Stomach (tissue), 4 donors: ENCODE results near the gene CTBP1.

Experiments
- POLR2A ChIP-seq, 4 donors: fragments of 450-650 bp; IDR thresholded peaks; one replicate each; pipeline ENCODE4 v1.6.1; 2016; ENCODE audit warnings: antibody characterized with exemption in 4 of 4, control low read depth in 2 of 4, mild to moderate bottlenecking in 1 of 4, moderate library complexity in 1 of 4
- POLR2AphosphoS5 ChIP-seq, 3 donors: sonication (generic); formaldehyde crosslinking; IDR thresholded peaks; one replicate each; pipeline ENCODE4 v1.6.1; 2016; ENCODE audit warnings: antibody characterized with exemption in 3 of 3
- TF ChIP-seq, protein P1 (sequence below), 7 experiments: fragments of 450-650 bp in 4 of 7; fragments of 200-600 bp in 3 of 7; sonication (generic) in 3 of 7; IDR thresholded peaks; one replicate each; pipeline ENCODE4 v1.5.1; 2016 to 2019; ENCODE audit warnings: antibody characterized with exemption in 7 of 7, control low read depth in 2 of 7, mild to moderate bottlenecking in 1 of 7

DNA sequence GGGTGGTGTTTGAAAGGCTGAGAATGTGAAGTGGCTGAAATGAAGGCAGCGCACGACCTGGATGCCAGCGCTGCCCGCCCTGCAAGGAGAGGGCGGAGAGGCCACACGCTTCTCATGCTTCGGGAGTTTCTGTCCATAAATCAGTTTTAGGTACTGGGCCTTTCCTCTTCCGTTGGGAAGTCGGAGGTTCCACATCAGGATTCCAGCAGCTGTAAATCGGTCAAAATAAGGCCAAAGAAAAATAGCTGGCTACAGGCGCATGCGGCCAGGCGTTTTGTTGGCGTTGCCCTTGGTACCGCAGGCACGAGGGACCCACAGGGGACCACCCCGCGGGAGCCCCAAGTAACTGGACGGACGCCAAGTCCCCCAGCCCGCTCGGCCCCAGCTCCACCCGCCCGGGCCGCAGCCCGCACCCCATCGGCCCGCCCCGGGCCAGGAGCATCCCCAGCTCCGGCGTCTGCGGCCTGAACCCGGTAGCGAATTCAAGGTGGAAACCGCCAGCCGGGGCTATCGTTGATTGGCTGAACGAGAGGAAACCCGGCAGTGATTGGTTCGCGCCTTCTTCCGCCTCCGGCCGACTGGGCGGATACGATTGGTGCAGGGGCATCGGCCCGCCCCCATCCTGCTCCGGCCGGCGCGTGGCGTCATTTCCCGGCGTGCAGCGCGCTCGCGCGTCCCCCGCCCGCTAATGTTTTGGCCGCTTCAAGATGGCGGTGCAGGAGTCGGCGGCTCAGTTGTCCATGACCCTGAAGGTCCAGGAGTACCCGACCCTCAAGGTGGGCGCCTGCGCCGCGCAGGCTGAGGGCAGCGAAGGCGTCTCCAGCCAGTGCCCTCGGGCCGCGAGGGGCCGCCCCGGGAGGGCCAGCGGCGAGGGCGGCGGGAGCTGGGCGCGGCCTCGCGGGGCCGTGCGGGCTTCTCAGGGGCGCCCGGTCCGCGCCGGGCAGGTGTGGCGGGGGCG lies 40.6 kb upstream of the CTBP1 start, which contains the start of gene MAEA:
- TF ChIP-seq POLR2A (IDR thresholded peaks at IDR 0.05) (peak in 2 of 4 donors; percentile 18 to 31), POLR2AphosphoS5 (IDR thresholded peaks at IDR 0.05) (peak; percentile 84 to 88 (median 88))
- TF ChIP-seq, protein P1, sequence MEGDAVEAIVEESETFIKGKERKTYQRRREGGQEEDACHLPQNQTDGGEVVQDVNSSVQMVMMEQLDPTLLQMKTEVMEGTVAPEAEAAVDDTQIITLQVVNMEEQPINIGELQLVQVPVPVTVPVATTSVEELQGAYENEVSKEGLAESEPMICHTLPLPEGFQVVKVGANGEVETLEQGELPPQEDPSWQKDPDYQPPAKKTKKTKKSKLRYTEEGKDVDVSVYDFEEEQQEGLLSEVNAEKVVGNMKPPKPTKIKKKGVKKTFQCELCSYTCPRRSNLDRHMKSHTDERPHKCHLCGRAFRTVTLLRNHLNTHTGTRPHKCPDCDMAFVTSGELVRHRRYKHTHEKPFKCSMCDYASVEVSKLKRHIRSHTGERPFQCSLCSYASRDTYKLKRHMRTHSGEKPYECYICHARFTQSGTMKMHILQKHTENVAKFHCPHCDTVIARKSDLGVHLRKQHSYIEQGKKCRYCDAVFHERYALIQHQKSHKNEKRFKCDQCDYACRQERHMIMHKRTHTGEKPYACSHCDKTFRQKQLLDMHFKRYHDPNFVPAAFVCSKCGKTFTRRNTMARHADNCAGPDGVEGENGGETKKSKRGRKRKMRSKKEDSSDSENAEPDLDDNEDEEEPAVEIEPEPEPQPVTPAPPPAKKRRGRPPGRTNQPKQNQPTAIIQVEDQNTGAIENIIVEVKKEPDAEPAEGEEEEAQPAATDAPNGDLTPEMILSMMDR (IDR thresholded peaks at IDR 0.05): no peak
